Lower leg skin (tissue), 3 donors: ENCODE data around the gene GDPD5.

Experiments
- POLR2A ChIP-seq, 2 donors: fragments of 450-650 bp; IDR thresholded peaks; one replicate each; pipeline ENCODE4 v1.6.1; 2016 to 2017; ENCODE audit warnings: antibody characterized with exemption in 2 of 2, mild to moderate bottlenecking in 1 of 2, moderate library complexity in 1 of 2
- TF ChIP-seq, protein P1 (sequence below), 3 donors: fragments of 450-650 bp; IDR thresholded peaks; one replicate each; pipeline ENCODE4 v1.5.1; 2016; ENCODE audit warnings: antibody characterized with exemption in 3 of 3, mild to moderate bottlenecking in 3 of 3, moderate library complexity in 2 of 3

- TF ChIP-seq, protein P1, sequence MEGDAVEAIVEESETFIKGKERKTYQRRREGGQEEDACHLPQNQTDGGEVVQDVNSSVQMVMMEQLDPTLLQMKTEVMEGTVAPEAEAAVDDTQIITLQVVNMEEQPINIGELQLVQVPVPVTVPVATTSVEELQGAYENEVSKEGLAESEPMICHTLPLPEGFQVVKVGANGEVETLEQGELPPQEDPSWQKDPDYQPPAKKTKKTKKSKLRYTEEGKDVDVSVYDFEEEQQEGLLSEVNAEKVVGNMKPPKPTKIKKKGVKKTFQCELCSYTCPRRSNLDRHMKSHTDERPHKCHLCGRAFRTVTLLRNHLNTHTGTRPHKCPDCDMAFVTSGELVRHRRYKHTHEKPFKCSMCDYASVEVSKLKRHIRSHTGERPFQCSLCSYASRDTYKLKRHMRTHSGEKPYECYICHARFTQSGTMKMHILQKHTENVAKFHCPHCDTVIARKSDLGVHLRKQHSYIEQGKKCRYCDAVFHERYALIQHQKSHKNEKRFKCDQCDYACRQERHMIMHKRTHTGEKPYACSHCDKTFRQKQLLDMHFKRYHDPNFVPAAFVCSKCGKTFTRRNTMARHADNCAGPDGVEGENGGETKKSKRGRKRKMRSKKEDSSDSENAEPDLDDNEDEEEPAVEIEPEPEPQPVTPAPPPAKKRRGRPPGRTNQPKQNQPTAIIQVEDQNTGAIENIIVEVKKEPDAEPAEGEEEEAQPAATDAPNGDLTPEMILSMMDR (IDR thresholded peaks at IDR 0.05) = no peak
- TF ChIP-seq POLR2A (IDR thresholded peaks at IDR 0.05) = no peak
Measured at GRCh38 chr11:75516140-75516539, 9.6 kb downstream of the GDPD5 start.
